Type B pancreatic cell (in vitro differentiated cells): ENCODE data around the gene DEXI. TPM values are rescaled to one million over a fixed set of nuclear protein-coding genes. Genes with fewer than 3 reads are reported as not detected.

ENCODE experiments used
- DNase-seq: peaks from one replicate; pipeline ENCODE4 v3.0.0; 2021; ENCODE audit warnings: mixed read lengths; ENCODE audit not compliant: unreplicated experiment; ENCODE audit errors: extremely low spot score
- H3K27ac Mint-ChIP-seq: 2 replicates; pipeline ENCODE4 v1.8.0; 2021; ENCODE audit warnings: mild to moderate bottlenecking, mixed read lengths
- H3K27me3 Mint-ChIP-seq: 2 replicates; pipeline ENCODE4 v1.8.0; 2021; ENCODE audit warnings: mixed read lengths
- H3K36me3 Mint-ChIP-seq: 2 replicates; pipeline ENCODE4 v1.8.0; 2021; ENCODE audit warnings: mixed read lengths
- H3K4me1 Mint-ChIP-seq: one replicate; pipeline ENCODE4 v1.8.0; 2021; ENCODE audit warnings: mixed read lengths; ENCODE audit not compliant: unreplicated experiment
- H3K4me3 Mint-ChIP-seq: 2 replicates; pipeline ENCODE4 v1.8.0; 2021; ENCODE audit warnings: mild to moderate bottlenecking, mixed read lengths
- H3K9me3 Mint-ChIP-seq: 2 replicates; pipeline ENCODE4 v1.8.0; 2021; ENCODE audit warnings: mixed read lengths
- total RNA-seq: library from RNA; stranded (reverse); gene quantifications from 2 replicates; pipeline ENCODE4 v1.2.1, GENCODE V29; 2021; ENCODE audit warnings: low replicate concordance
- TF ChIP-seq, protein P1 (sequence below): fragments of 200-600 bp; sonication (generic); conservative IDR thresholded peaks from 2 replicates; pipeline ENCODE4 v1.5.0; 2021; ENCODE audit warnings: antibody characterized with exemption, mild to moderate bottlenecking

The DEXI gene
- total RNA-seq, 1 donor from 2014 or later = 37.7 TPM

DNA sequence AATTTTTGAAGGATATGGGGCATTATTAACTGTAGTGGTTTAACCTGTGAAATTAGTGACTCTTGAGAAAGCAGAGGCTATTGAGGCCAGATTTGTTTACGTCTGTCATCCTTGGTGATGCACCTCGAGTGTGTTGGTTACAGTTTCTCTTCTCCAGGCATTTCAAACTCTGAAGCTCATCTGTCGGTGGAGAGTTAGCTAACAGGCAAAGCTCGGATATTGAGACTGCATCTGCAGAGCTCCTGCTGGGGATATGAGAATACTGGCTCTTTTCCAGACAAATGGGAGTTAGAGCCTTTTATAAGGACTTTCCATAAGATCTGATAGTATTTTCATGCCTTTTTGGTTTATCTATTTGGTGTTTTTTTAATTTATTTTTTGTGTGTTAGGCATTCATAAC, 8.8 kb upstream of the DEXI start:
- no peak overlapping the region for H3K4me3 Mint-ChIP-seq
- TF ChIP-seq, protein P1, sequence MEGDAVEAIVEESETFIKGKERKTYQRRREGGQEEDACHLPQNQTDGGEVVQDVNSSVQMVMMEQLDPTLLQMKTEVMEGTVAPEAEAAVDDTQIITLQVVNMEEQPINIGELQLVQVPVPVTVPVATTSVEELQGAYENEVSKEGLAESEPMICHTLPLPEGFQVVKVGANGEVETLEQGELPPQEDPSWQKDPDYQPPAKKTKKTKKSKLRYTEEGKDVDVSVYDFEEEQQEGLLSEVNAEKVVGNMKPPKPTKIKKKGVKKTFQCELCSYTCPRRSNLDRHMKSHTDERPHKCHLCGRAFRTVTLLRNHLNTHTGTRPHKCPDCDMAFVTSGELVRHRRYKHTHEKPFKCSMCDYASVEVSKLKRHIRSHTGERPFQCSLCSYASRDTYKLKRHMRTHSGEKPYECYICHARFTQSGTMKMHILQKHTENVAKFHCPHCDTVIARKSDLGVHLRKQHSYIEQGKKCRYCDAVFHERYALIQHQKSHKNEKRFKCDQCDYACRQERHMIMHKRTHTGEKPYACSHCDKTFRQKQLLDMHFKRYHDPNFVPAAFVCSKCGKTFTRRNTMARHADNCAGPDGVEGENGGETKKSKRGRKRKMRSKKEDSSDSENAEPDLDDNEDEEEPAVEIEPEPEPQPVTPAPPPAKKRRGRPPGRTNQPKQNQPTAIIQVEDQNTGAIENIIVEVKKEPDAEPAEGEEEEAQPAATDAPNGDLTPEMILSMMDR = no peak
- H3K4me1 Mint-ChIP-seq = peaks cover 56% of the 10 kb centered on the region
- no peaks in the 10 kb centered on the region for H3K27me3 Mint-ChIP-seq
- no peak overlapping the region for H3K27ac Mint-ChIP-seq
- no peaks in the 10 kb centered on the region for H3K9me3 Mint-ChIP-seq
- no peak for DNase-seq
- H3K36me3 Mint-ChIP-seq = no peaks in the 10 kb centered on the region

DNA sequence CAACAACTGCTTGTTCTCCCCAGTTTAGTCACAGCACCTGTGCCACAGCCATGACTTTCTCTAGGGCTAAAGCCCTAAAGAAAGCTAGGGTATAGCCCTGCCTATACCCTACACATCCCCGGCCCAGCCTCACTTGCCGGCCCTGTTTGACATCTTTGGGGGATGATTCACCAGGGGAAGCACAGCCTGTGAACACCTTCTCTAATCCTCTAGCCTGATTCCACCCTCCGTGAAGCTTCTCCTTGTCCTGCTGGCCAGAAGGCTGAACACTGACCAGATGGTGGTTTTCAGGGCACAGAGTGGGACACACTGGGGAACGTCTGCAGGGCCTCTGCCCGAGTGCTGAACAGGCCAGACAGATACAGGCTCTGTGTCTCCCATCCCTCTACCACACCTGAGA, 8.1 kb upstream of the DEXI start:
- Mint-ChIP-seq H3K4me3 (peak overlapping the region; percentile 16), H3K4me1 (peaks cover 60% of the 10 kb centered on the region), H3K27me3 (no peaks in the 10 kb centered on the region), H3K36me3 (no peaks in the 10 kb centered on the region), H3K27ac (peak overlapping the region; percentile 10), H3K9me3 (no peaks in the 10 kb centered on the region)
- DNase-seq = no peak
- TF ChIP-seq, protein P1 = no peak

DNA sequence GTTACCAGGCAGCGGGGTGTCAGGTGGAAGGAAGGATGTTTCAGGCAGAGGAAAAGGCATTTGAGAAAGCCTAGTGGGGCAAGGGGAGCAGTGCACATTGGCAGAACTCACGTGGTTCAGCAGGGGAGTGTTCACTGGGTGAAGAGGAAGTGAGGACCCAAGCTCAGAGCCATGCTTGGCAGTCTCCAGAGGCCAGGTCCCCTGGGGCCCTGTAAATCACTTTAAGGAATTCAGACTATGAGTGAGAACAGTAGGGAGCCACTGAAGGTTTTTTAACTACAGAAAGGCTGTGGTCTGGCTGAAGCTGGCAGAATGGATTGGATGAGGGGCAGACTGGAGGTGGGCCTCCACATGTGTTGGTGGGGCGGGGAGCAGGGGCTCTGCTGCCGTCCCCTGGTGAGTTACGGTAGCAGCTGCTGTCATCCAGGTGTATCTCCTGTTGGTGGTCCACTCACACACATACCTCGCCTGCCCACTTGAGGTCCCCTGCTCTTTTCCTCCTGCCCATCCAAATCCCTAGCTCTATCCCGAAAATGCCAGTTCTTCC, 7.2 kb upstream of the DEXI start:
- no peak for DNase-seq
- H3K4me1 Mint-ChIP-seq = peaks cover 62% of the 10 kb centered on the region
- H3K36me3 Mint-ChIP-seq = no peaks in the 10 kb centered on the region
- H3K27me3 Mint-ChIP-seq = no peaks in the 10 kb centered on the region
- TF ChIP-seq, protein P1 = no peak
- peak overlapping the region; percentile 26 for H3K4me3 Mint-ChIP-seq
- H3K9me3 Mint-ChIP-seq = no peaks in the 10 kb centered on the region
- peak overlapping the region; percentile 10 for H3K27ac Mint-ChIP-seq

DNA sequence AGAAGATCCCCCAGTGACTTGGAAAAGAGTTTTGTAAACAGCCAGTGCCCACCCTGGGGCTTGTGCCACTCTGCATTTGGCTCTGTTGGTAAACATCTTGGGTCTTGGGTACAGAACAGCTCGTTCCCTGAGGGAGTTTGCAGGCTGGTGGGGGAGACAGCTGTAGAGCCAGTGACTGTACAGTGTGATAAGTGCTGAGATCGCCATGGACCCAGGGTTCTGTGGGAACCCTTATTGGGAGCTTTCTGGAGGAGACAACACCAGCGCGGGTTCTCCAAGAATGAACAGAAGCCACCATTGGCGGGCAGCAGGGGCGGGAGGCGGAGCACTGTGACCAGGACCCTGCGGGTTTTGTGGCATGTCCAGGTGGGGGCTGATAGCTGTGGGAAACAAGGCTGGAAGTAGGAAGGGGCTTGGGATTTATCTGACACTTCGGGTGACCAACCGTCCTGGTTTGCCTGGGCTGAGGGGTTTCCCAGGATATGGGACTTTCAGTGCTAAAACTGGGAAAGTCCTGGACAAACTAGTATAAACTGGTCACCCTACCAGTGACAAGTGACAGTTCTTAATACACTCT, 5.0 kb upstream of the DEXI start:
- Mint-ChIP-seq H3K27me3 (no peaks in the 10 kb centered on the region), H3K9me3 (no peaks in the 10 kb centered on the region), H3K4me1 (peaks cover 61% of the 10 kb centered on the region), H3K4me3 (no peak overlapping the region), H3K27ac (no peak overlapping the region), H3K36me3 (no peaks in the 10 kb centered on the region)
- no peak for DNase-seq
- TF ChIP-seq, protein P1 = no peak

DNA sequence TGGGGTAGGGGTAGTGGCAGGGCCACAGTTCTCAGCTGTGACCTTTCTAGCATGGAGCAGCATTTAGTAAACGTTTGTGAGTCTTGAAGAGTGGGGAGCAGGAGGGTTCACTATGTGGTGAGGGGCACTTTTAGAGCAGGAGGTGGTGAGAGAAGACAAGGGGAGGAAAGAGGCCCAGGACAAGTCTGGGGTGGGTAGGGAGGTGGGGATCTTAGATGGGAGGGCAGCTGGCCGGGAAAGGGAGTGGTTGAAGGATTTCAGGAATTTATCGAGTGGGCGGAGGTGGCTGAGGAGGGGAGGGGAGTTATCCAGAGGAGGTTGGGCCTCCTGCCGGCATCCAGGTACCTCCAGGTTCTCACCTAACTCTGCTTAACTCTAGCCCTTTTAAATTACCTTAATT, 4.0 kb upstream of the DEXI start:
- H3K4me1 Mint-ChIP-seq = peaks cover 56% of the 10 kb centered on the region
- peak overlapping the region; percentile 77 for H3K27ac Mint-ChIP-seq
- no peaks in the 10 kb centered on the region for H3K27me3 Mint-ChIP-seq
- TF ChIP-seq, protein P1 = no peak
- no peaks in the 10 kb centered on the region for H3K9me3 Mint-ChIP-seq
- DNase-seq = no peak
- peak overlapping the region; percentile 87 for H3K4me3 Mint-ChIP-seq
- no peaks in the 10 kb centered on the region for H3K36me3 Mint-ChIP-seq
